Lower leg skin (tissue), 3 donors: Measurements from ENCODE around the gene MX1.

Experiments
- CTCF ChIP-seq, 3 donors: fragments of 450-650 bp; IDR thresholded peaks; one replicate each; pipeline ENCODE4 v1.5.1; 2016; ENCODE audit warnings: antibody characterized with exemption in 3 of 3, mild to moderate bottlenecking in 3 of 3, moderate library complexity in 2 of 3
- POLR2A ChIP-seq, 2 donors: fragments of 450-650 bp; IDR thresholded peaks; one replicate each; pipeline ENCODE4 v1.6.1; 2016 to 2017; ENCODE audit warnings: antibody characterized with exemption in 2 of 2, mild to moderate bottlenecking in 1 of 2, moderate library complexity in 1 of 2

GRCh38 chr21:41402796-41403195, 23.2 kb upstream of the MX1 start:
- TF ChIP-seq CTCF (IDR thresholded peaks at IDR 0.05) (no peak), POLR2A (IDR thresholded peaks at IDR 0.05) (no peak)
